GM19467 (cell line): ENCODE data around the gene STARD8.
"Not testable (repeated sequence)": the region's sequence is repeated elsewhere in the genome, so short reads cannot be mapped to it uniquely, and the experiment has no call there.

Source experiments
- ATAC-seq: cut with Tn5 transposase; IDR thresholded peaks from one replicate; pipeline ENCODE4 v1.9.1; 2021; ENCODE audit warnings: mild to moderate bottlenecking, moderate library complexity; ENCODE audit not compliant: unreplicated experiment

The STARD8 gene

GRCh38 chrX:68686097-68686977, 38.9 kb downstream of the STARD8 start:
- ATAC-seq, result no peak

- ATAC-seq, result not testable (repeated sequence)
Measured at GRCh38 chrX:68688931-68689330, 41.5 kb downstream of the STARD8 start.

DNA sequence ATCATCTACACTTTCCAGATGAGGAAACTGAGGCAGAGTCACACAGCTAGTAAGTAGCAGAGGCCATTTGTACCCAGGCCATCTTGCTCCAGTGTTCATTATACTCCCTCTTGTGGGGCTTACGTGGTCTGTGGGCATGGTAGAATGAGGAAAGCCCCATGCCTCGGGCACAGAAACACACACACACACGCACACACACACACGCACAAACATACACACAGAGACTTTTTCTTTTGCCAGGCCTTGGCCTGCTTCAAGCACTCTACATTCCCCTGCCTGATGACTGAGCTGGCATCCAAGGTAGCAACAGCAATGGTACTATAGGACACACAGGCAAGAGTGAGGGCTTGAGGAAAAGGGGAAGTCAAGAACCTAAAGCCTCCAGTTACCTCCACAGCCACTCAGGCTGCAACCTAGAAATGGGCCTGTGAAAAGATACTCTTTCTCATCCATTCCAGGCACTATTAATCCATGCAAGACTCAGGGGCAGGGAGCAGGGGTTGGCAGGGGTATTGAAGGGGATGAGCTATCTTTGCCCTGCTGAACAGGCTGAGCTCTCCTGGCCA, 43.6 kb downstream of the STARD8 start:
- ATAC-seq, result no peak

- ATAC-seq, result no peak
Measured at GRCh38 chrX:68691921-68692320, 44.5 kb downstream of the STARD8 start.

GRCh38 chrX:68692651-68693050, 45.2 kb downstream of the STARD8 start:
- no peak for ATAC-seq

- no peak for ATAC-seq
Measured at GRCh38 chrX:68693481-68694434, 46.3 kb downstream of the STARD8 start.

DNA sequence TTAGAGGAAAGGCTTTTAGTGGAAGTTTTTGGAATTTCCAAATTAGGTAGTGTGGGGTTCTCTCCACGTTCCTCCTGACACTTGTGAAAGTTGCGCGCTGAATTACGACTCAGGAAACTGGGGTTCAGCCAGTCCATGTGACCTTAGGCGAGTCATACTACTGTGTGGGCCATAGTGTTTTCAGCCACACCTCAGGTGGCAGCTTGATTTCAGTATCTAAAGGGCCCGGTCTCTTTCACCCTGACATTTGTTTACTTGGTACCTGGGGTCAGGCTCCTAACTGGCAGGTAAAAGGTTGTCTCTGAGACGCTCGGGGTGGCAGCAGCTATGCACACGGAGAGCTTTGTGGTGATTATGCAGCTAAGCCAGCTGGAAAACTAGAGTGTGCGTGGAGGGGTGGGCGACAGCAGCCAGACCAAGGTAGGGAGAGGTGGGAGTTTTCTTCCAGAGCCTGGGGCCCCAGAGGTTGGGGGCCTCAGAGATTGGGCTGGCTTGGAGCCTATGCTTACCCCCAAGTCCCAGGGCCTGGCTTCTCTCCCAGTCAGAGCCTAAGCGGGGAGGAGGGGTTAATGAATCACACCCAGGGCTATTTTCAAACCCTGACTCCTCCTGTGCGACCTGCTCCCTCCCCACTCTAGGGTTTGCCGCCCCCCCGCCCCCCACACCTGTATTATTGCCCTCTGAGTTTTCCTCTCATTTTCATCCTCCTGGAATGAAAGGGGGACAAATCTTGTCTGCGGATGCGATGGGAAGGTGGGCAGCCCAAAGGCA, 47.2 kb downstream of the STARD8 start:
- ATAC-seq, result no peak

GRCh38 chrX:68695206-68695845, 47.9 kb downstream of the STARD8 start:
- no peak for ATAC-seq

- no peak for ATAC-seq
Measured at GRCh38 chrX:68696267-68696990, 49.0 kb downstream of the STARD8 start.

DNA sequence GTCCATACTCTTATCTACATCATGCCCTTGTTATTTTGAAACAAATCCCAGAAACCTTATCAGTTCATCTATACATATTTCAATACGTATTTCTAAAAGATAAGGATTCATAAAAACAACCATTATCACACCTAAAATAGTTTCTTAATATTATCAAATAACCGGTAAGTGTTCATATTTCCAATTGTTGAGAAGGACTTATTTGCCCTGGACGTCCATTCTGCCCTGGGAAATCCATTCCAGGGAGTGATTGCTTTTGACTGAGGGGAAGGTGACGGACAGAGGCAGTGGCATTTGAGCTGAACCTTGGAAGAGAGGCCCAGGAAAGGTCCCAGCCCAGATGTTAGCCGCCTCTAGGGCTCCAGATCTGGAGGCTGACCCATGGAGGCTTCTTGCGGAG, 49.6 kb downstream of the STARD8 start:
- ATAC-seq, result no peak

GRCh38 chrX:68697465-68698125, 50.1 kb downstream of the STARD8 start:
- no peak for ATAC-seq

GRCh38 chrX:68698942-68699341, 51.5 kb downstream of the STARD8 start:
- no peak for ATAC-seq

DNA sequence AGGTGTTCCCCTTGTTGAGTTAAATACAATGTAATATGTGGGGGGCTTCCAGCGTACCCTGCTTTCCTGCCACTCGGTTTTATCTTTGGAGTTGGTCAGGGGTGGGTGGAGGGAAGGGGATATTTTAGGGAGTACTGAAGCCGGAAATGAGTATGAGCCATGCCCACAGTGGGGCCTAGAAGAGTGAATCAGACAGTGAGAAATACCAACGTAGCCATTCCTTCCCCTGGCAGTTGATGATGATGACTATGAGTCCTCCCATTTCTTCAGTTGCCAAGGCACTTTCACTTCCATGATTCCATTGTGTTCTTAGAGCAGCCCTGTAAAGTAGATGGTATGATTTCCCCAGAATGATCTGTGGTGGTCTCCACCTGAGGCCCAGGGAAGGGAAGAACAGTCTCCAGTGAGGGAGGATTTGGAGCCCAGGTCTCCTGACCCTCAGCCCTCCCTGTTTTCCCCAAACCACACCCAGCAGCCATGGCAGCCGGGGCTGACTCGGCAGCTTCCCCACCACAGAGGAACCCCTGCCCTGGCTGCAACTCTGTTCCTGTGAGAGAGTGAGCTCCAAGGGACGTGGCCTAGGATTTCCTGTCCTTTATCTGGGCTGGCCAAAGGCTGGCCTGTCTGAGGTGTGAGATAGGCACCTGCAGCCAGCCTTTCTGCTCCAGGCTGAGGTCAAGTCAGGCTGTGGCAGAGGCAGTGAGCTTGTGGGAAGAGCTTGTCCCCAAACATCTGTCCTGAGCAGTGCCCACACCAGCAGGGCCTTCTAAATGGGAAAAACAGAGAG, 52.7 kb downstream of the STARD8 start:
- no peak for ATAC-seq

GRCh38 chrX:68703369-68703768, 55.9 kb downstream of the STARD8 start:
- ATAC-seq, result no peak

DNA sequence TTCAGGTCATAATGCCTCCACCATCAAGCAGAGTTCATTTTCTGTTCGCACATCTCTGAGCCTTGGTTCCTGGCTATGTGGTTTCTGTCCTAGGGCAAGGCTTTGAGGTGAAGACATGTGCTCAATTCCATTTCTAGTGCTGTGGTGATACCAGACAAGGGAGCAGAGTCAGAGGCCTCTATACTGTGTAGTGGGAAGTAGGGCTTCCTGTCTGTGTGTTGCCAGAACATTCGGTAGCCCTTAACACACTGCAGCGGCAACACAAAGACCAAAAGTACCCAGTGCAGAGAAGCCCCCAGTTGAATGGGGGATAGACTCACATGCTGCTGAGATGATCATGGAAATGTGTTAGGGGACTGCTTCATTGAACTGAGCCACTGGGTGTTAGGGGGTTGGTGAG, 56.4 kb downstream of the STARD8 start:
- no peak for ATAC-seq

- no peak for ATAC-seq
Measured at GRCh38 chrX:68705986-68706385, 58.5 kb downstream of the STARD8 start.

- no peak for ATAC-seq
Measured at GRCh38 chrX:68708503-68709290, 61.2 kb downstream of the STARD8 start.
